Pancreas (tissue), 10 donors: ENCODE results near the gene ZNF444. TPM values are rescaled to one million over a fixed set of nuclear protein-coding genes. Genes with fewer than 3 reads are reported as not detected.

Experiments
- ATAC-seq, 4 donors: fragments of 200-7000 bp; cut with Tn5 transposase; one replicate each; pipeline versions ENCODE4 v1.8.0 to v1.9.1; 2020; ENCODE audit warnings: mild to moderate bottlenecking in 4 of 4, moderate library complexity in 4 of 4
- DNase-seq, 6 donors: peaks; one replicate each; pipeline ENCODE4 v3.0.0-alpha.2; 2020
- FAIRE-seq: peaks from 2 replicates; lab custom pipeline; 2012; peaks lifted over from hg19 to GRCh38; lab: Jason Lieb, UNC
- H3K27ac ChIP-seq, 4 donors: fragments of 200-600 bp; sonication (generic); 1 replicate in 3 of 4; 2 replicates in 1 of 4; pipeline versions ENCODE4 v1.5.0 to v1.8.0; 2020
- H3K27me3 ChIP-seq, 4 donors: fragments of 200-600 bp; one replicate each; pipeline ENCODE4 v1.8.0; 2021
- H3K36me3 ChIP-seq, 3 donors: fragments of 200-600 bp; sonication (generic) in 1 of 3; one replicate each; pipeline versions ENCODE4 v1.5.0 to v1.8.0; 2020 to 2021
- H3K4me1 ChIP-seq, 3 donors: fragments of 200-600 bp; one replicate each; pipeline ENCODE4 v1.8.0; 2021
- H3K4me3 ChIP-seq, 4 donors: fragments of 200-600 bp; sonication (generic) in 2 of 4; one replicate each; pipeline versions ENCODE4 v1.5.0 to v1.8.0; 2020 to 2021
- H3K9me3 ChIP-seq, 4 donors: fragments of 200-600 bp; one replicate each; pipeline ENCODE4 v1.8.0; 2021
- WGBS, 2 donors: extraction: QIAGEN DNeasy Blood & Tissue Kit; methylation state at CpG; one replicate each; pipeline ENCODE4 v1.1.7; 2013; 5-methylcytosine and 5-hydroxymethylcytosine counted together
- intact Hi-C, 3 donors: fragments of 100-400 bp; cut with DNase I; formaldehyde crosslinking; loops; one replicate each; pipeline versions ENCODE4 v1.11.1 to v1.14.2; 2022
- polyA plus RNA-seq, 2 donors: library from polyadenylated mRNA; stranded (reverse); fragments of 200-250 nt; gene quantifications; one replicate each; pipeline ENCODE4 v1.2.3, GENCODE V29; 2013
- total RNA-seq, 6 donors: library from RNA; stranded (reverse); fragmentation: NEBNext Ultra II Directional in 4 of 6; extraction: Animal tissue kit (Norgen Biotek cat#: 25700) in 4 of 6; gene quantifications; one replicate each; pipeline versions ENCODE4 v1.2.1 to v1.2.4, GENCODE V29; 2021 to 2023
- TF ChIP-seq, protein P1 (sequence below), 4 donors: fragments of 200-600 bp; sonication (generic) in 3 of 4; IDR thresholded peaks; one replicate each; pipeline versions ENCODE4 v1.5.0 to v1.8.0; 2021; ENCODE audit warnings: antibody characterized with exemption in 4 of 4
- donor health status: healthy with polysubstance abuse.
- donor health status: DM: no; HTN: no; CAD: no; lungs with moderate emphysema.
- donor health status: DM: no; HTN: no; CAD: no.
- donor health status: control.
- donor health status: control.
- donor health status: Bipolar disorder and iron deficiency.
- donor health status: DM: yes; HTN: yes; CAD: no.
- donor health status: DM: no; HTN: no; CAD: no.
- donor health status: DM: no; HTN: no; CAD: no.
- donor health status: DM: yes; HTN: yes; CAD: no.

The ZNF444 gene
- total and polyA plus RNA-seq, 8 donors: 27.9 to 99.0 (median 34.2) TPM

DNA sequence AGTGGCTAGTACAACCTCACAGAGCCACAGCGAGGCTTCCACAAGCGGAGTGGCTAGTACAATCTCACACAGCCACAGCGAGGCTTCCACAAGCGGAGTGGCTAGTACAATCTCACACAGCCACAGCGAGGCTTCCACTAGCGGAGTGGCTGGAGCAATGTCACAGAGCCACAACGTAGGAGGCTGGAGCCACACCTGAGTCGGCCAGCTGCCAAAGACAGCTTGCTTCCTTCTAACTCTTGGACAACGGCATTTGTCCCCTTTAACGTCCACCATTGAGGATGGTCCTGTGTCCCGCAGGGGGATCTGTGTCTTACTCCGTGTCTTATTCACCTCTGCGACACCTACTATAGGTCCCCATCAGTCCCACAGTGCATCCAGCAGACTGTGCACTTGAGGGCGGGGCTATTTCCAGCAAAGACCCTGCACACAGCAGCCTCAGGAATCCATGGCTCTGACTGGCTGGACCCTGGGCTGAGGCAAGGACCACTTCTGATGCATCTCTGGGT is 23.7 kb upstream of the ZNF444 start:
- Histone ChIP-seq H3K36me3 (no peaks in the 10 kb centered on the region), H3K9me3 (no peaks in the 10 kb centered on the region), H3K4me1 (peaks cover 28 to 45% (median 33%) of the 10 kb centered on the region in 3 donors), H3K4me3 (no peak overlapping the region), H3K27me3 (no peaks in the 10 kb centered on the region), H3K27ac (peak overlapping the region in 2 of 4 donors; percentile 19 to 22)
- TF ChIP-seq, protein P1, sequence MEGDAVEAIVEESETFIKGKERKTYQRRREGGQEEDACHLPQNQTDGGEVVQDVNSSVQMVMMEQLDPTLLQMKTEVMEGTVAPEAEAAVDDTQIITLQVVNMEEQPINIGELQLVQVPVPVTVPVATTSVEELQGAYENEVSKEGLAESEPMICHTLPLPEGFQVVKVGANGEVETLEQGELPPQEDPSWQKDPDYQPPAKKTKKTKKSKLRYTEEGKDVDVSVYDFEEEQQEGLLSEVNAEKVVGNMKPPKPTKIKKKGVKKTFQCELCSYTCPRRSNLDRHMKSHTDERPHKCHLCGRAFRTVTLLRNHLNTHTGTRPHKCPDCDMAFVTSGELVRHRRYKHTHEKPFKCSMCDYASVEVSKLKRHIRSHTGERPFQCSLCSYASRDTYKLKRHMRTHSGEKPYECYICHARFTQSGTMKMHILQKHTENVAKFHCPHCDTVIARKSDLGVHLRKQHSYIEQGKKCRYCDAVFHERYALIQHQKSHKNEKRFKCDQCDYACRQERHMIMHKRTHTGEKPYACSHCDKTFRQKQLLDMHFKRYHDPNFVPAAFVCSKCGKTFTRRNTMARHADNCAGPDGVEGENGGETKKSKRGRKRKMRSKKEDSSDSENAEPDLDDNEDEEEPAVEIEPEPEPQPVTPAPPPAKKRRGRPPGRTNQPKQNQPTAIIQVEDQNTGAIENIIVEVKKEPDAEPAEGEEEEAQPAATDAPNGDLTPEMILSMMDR (IDR thresholded peaks at IDR 0.05): no peak
- FAIRE-seq (no peak), DNase-seq (peak in 1 of 6 donors; percentile 61), ATAC-seq (no peak)
- intact Hi-C loops: no loop called here
- WGBS, 2 donors: 54 to 57% methylated on average over 14 of the region's 14 CpGs

DNA sequence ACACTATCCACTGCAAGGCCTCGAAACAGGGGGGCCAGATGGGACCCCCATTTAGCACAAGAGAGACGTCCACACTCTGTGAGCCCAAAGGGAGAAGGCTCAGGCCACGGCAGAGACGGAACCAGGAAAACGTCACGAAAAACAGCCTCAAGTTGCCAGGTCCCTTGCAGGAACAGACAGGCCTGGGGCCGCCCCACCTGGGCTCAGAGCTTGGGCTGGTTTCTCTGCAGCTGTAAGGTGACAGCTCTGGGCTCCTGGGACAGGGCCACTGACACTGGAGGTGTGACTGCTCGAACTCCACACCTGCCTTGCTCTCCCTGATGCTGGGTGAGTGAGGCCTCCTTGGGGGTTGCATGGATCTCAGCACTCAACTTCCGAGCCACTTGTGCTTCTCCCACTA is 23.2 kb upstream of the ZNF444 start:
- DNase-seq (peak in 1 of 6 donors; percentile 71), ATAC-seq (no peak), FAIRE-seq (no peak)
- Histone ChIP-seq H3K36me3 (no peaks in the 10 kb centered on the region), H3K27me3 (no peaks in the 10 kb centered on the region), H3K9me3 (no peaks in the 10 kb centered on the region), H3K4me3 (no peak overlapping the region), H3K27ac (peak overlapping the region; percentile 19 to 84 (median 28)), H3K4me1 (peaks cover 25 to 41% (median 28%) of the 10 kb centered on the region in 3 donors)
- WGBS, 2 donors: 49 to 56% methylated on average over 9 of the region's 9 CpGs
- TF ChIP-seq, protein P1 (IDR thresholded peaks at IDR 0.05): no peak
- intact Hi-C loops: no loop called here

DNA sequence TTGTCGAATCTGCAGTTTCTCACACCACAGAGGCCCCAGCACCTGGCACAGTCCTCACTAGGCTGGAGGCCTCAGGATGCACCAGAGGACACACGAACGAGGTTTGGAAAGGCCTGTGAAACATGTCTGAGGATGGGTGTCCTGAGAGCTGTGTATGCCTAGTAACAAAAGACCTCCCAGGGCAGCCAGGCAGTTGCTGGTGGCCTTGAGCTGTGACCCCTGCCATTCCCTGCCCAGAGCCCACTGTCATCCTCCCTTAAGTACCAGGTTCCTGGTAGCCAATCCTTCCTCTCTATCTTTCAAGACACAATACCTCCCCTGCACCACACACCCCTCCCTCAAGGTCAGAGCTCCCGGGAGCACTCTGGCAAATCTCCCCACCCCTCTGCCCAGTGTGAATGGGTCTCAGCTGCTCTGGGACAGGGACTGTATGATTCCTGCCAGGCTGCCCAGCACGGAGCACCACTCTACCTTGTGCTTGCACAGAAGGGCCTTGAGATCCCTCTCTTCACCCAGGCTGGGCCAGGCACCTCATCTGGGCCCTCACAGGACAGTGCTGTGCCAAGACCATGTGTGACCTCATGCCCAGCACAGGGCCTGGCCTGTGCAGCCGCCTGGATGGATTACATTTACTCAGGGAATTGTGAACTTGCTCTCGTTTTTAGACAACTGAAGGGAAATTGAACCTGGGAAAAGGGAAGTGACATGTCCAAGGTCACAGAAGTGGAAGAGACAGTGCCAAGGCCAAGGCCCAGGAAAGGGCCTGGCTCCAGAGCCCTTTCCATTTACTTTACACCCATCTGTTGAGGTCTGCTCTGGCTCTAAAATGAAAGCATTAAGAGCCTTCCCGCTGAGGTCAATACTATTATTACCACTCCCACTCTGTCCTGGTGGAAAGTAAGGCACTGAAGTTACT is 22.2 kb upstream of the ZNF444 start:
- DNase-seq (peak in 2 of 6 donors; percentile 60 to 66), FAIRE-seq (no peak), ATAC-seq (peak in 1 of 4 donors; percentile 0)
- Histone ChIP-seq H3K4me1 (peaks cover 25 to 36% (median 28%) of the 10 kb centered on the region in 3 donors), H3K27me3 (no peaks in the 10 kb centered on the region), H3K27ac (peak overlapping the region; percentile 83 to 94 (median 87)), H3K9me3 (no peaks in the 10 kb centered on the region), H3K4me3 (peak overlapping the region in 2 of 4 donors; percentile 69 to 75), H3K36me3 (no peaks in the 10 kb centered on the region)
- intact Hi-C loops: no loop called here
- 11% methylated on average over 8 of the region's 8 CpGs for WGBS, 2 donors
- TF ChIP-seq, protein P1 (IDR thresholded peaks at IDR 0.05): no peak

DNA sequence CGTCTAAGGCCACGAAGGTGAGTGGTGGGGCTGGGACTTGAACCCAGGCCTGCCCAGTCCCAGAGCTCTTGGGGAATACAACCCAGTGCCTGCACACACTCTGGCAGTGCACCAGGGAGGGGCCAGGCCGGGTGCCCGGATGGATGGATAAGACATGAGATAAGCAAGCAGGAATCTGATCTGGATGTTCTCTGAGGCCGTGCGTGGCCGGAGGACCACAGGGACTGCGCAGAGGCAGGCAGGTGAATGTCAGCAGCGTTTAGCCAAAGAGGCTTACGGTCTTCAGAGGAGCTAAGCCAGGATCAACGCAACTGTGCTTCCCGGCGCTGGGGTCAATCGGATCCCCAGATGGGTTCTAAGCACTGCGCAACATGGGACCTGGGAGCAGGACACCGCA is 21.5 kb upstream of the ZNF444 start:
- ATAC-seq: no peak
- TF ChIP-seq, protein P1 (IDR thresholded peaks at IDR 0.05): no peak
- no peaks in the 10 kb centered on the region for H3K9me3 ChIP-seq
- intact Hi-C loops: no loop called here
- FAIRE-seq: no peak
- H3K27ac ChIP-seq: peak overlapping the region; percentile 83 to 94 (median 87)
- no peaks in the 10 kb centered on the region for H3K27me3 ChIP-seq
- no peaks in the 10 kb centered on the region for H3K36me3 ChIP-seq
- WGBS, 2 donors: 9 to 10% methylated on average over 15 to 16 of the region's 16 CpGs
- H3K4me3 ChIP-seq: peak overlapping the region in 3 of 4 donors; percentile 53 to 75 (median 69)
- H3K4me1 ChIP-seq: peaks cover 24 to 34% (median 28%) of the 10 kb centered on the region in 3 donors
- peak in 2 of 6 donors; percentile 66 to 85 for DNase-seq
